NCI-H774 (cell line): Measurements from ENCODE around the gene FCHSD2.
A peak's percentile ranks its signal among the peaks of the same experiment; 100 is the strongest.
"Not testable (repeated sequence)": the region's sequence is repeated elsewhere in the genome, so short reads cannot be mapped to it uniquely, and the experiment has no call there.

Experiments
- DNase-seq: peaks from one replicate; lab custom pipeline; 2025; lab: John Stamatoyannopoulos, UW

Gene FCHSD2

DNA sequence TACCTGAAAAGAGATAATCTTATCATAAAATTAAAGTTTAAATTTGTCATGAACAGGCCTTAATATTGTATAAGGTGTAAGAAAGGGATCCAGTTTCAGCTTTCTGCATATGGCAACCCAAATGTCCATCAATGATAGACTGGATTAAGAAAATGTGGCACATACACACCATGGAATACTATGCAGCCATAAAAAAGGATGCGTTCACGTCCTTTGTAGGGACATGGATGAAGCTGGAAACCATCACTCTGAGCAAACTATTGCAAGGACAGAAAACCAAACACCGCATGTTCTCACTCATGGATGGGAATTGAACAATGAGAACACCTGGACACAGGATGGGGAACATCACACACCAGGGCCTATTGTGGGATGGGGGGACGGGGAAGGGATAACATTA is 18.2 kb downstream of the FCHSD2 start:
- not testable (repeated sequence) for DNase-seq

GRCh38 chr11:73121692-73122091 is 20.4 kb downstream of the FCHSD2 start:
- no peak for DNase-seq

- DNase-seq, result no peak
These were observed 25.0 kb downstream of the FCHSD2 start for GRCh38 chr11:73117071-73117470.

DNA sequence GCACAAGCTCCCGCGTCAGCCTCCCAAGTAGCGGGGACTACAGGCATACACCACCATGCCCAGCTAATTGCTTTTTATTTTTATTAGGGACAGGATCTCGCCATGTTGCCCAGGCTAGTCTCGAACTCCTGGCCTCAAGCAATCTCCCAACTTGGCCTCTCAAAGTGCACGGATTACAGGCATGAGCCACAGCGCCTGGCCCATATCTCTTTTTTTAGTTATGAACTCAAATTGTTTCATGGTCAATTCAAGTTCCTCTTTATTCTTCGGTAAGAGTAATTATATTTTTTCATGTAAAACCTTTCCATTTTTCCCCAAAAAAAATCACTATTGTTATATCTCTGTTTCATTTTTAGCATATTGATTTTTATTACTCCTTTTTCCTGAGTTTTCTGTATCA is 25.5 kb downstream of the FCHSD2 start:
- no peak for DNase-seq

- no peak for DNase-seq
These were observed 27.3 kb downstream of the FCHSD2 start for GRCh38 chr11:73114835-73115220.

DNA sequence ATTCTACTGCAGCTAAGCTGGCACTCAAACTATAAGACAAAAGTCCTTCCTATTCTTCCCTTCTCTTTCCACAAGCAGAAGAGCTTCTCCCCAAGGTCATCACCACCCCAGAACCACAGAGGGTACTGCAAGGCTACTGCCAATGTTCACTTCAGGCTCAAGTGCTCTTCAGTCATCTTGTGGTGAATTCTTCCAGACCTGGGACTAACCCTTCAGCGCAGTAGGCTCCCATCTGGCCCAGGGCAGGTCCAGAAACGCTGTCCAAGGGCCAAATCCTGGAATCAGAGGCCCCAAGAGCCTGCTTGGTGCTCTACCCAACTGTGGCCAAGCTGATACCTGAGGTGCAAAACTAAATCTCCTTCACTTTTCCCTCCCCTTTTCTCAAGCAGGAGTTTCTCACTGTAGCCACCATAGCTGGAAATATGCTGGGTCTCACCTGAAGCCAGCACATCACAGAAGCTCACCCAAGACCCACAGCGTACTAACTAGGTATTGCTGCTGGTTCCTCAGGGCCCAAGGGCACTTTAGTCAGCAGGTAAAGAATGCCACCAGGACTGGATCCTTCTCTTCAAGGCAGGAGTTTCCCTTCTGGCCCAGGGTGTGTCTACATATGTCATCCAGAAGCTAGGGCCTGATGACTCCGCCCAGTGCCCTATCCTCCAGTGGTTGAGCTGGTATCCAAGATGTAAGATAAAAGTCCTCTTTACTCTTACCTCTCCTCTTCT is 27.8 kb downstream of the FCHSD2 start:
- DNase-seq, result no peak

GRCh38 chr11:73113426-73113825 is 28.7 kb downstream of the FCHSD2 start:
- DNase-seq, result no peak

- DNase-seq, result no peak
These were observed 34.5 kb downstream of the FCHSD2 start for GRCh38 chr11:73107597-73107996.

DNA sequence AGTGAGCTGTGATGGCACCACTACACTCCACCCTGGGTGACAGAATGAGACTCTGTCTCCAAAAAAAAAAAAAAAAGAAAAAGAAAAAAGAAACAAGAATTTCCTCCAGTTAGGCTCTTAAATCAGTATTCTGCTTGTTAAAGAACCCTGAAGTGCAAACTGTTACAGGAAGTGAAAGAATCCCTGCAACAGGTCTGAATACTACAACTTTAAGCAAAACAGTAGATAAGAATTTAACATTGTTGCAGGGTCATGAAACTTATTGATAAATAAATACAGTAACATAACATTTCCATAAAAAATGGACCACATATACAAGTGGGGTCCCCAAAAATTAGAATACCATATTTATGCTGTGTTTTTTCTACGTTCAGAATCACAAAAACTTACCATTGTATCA is 35.8 kb downstream of the FCHSD2 start:
- no peak for DNase-seq

GRCh38 chr11:73100578-73100977 is 41.5 kb downstream of the FCHSD2 start:
- no peak for DNase-seq

DNA sequence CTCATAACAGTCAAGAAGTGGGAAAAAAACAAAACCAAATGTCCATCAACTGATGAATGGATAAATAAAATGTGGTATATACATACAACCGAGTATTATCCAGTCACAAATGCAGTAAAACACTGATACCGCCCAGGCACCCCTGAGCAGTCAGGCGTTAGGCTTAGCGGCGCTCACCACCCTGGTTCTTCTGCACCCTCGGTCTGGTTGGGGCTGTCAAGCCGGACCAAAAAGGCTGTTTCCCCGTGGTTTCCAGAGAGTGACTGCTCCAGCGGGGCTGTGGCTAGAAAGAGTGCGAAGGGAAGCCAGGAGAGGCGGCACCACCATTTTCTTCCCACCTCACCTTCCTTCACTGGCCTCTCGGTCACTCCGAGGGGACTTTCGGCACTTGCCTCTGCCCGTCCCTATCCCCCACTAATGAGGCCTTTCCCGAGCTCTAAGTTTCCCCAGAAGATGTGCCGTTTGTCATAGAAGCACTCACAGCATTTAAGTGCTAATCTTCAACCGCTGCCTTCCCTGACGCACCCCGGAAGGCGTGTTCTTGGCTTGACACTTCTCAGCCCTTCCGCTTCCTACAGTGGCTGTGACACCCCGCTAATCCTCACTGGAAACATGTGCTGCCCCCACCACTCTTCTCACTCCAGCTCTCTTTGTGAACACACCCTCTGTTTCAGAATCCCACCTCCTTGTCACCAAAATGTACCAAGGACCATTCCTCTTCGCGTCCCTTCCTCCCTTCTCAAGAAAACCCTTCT is 42.4 kb downstream of the FCHSD2 start:
- DNase-seq, result no peak

- DNase-seq, result no peak
These were observed 46.5 kb downstream of the FCHSD2 start for GRCh38 chr11:73095613-73096012.

GRCh38 chr11:73091521-73092305 is 50.4 kb downstream of the FCHSD2 start:
- no peak for DNase-seq

DNA sequence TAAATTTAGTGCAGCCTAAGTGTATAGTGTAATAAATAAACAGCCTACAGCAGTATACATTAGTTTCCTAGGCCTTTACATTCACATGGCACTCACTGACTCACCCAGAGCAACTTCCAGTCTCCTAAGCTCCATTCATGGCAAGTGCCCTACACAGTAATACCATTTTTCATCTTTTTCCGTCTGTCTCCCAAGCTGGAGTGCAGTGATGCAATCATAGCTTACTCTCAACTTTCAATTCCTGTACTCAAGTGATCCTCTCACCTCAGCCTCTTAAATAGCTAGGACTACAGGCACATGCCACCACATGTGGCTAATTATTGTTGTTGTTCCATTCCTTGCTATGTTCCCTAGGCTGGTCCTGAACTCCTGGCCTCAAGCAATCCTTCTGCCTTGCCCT is 54.4 kb downstream of the FCHSD2 start:
- no peak for DNase-seq

DNA sequence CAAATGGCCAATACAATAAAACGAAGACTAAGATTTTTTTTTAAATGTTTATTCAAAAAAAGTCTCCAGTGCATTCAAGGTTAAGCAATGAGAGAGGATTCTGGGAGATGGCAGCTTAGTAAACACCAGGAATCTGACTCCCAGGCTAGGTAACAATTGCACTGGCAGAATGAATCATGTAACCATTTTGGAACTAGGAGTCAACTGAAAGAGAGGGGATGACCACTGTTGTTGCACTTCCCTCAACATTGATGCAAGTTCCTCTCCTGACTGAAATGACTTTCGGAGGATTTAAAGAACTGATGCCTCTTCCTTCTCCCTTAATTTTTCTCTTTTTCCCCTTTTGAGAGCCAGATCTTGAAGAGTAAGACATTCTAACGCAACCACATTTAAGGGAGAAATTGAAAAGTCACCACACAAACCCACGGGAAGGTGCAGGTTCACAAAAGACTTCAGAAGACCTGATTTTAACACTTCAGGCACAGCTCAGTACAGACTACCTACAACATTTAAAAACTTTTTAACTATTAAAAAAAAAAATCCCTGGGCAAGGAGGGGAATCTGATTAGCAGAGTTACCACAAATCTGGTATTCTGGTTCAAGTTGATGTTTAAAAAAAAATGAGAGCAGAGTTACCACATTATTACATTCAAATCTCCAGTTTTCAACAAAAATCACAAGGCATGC is 56.8 kb downstream of the FCHSD2 start:
- DNase-seq, result no peak

DNA sequence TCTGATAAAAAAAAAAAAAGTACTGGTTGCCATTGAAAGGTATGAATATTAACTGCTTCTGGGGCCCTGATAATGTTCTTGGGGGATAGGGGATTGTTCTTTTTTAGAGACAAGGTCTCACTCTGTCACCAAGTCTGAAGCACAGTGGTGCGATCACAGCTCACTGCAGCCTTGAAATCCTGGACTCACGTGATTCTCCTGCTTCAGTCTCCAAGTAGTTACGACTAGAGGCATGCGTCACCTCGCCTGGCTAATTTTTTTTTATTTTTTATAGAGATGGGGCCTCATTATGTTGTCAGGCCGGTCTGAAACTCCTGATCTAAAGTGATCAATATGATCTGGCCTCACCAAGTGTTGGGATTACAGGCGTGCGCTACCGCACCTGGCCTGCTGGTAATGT is 63.5 kb downstream of the FCHSD2 start:
- no peak for DNase-seq

DNA sequence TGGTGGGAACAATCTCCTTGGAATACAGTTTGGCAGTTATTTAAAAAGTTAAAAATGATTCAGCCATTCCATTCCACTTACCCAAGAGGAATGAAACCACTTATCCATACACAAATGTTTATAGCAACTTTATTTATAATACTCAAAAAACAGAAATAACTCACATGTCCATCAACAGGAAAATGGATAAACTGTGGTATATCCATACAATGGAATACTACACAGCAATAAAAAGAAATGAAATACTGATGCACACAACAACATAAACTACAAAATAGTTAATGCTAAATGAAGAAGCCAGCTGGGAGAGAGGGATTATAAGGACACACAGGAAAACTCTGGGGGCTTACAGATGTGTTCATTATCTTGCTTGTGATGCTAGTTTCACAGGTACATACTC is 64.7 kb downstream of the FCHSD2 start:
- no peak for DNase-seq

DNA sequence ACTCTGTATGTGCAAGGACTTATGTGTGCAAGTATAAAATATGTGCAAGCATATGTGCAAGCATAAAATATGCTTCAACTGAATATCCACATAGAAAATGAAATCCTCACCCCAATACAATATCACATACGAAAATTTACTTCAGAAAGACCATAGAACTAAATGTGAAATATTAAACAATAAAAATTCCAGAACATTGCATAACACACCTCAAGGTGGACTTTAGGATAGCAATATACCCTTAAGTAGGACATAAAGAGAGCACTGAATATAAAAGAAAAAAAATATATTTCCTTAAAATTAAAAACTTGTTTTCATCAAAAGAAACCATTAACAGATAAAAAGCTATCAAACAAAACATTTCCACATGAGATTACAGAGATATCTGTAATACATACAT is 67.8 kb downstream of the FCHSD2 start:
- DNase-seq, result no peak

DNA sequence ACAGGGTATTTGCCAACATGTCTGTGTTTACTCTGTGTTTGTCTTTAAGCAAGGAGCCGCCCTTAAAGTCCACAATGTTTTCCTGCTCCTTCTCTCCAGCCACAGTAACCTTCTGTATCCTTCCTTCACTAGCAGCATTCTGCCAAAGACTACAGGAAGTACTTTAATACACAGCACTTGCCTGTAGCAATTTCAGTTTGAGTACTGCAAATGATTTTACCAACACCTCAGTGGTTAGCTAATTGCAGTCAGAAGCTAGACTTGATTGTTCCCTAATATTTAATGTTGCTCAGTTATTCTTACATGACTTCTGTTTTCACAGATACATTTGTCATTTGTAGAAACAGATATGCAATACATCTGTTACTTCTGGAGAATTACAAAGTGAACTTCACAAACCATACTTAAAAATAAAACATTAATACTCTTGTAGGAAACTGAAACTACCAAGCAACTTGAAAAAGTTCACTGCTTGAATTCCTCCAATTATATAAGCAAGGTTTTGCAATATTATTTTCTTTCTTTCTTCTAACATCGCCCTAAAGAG is 69.1 kb downstream of the FCHSD2 start:
- DNase-seq, result peak; percentile 19

DNA sequence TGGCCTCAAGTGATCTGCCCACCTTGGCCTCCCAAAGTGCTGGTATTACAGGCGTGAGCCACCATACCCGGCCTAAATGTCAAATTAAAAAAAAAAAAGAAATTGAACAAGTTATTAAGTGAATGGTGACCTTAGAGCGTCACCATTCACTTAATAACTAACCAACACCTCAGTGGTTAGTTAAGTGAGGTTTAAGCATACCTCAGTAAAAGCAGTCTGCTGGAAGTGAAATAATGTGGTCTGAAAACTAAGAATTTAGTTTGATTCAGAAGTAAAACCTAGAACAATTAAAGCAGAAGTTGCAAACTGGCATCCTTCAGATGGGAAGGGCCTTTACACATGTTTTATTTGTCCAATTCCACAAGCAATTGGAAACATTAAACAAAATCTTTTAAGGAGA is 71.5 kb downstream of the FCHSD2 start:
- no peak for DNase-seq

- not testable (repeated sequence) for DNase-seq
These were observed 80.2 kb downstream of the FCHSD2 start for GRCh38 chr11:73061857-73062424.

- not testable (repeated sequence) for DNase-seq
These were observed 80.7 kb downstream of the FCHSD2 start for GRCh38 chr11:73061434-73061833.
